Measurements from ENCODE around the gene FBXW7. TPM values are rescaled to one million over a fixed set of nuclear protein-coding genes. Genes with fewer than 3 reads are reported as not detected.
"Not testable (repeated sequence)": the region's sequence is repeated elsewhere in the genome, so short reads cannot be mapped to it uniquely, and the experiment has no call there.

Gene FBXW7, protein sequence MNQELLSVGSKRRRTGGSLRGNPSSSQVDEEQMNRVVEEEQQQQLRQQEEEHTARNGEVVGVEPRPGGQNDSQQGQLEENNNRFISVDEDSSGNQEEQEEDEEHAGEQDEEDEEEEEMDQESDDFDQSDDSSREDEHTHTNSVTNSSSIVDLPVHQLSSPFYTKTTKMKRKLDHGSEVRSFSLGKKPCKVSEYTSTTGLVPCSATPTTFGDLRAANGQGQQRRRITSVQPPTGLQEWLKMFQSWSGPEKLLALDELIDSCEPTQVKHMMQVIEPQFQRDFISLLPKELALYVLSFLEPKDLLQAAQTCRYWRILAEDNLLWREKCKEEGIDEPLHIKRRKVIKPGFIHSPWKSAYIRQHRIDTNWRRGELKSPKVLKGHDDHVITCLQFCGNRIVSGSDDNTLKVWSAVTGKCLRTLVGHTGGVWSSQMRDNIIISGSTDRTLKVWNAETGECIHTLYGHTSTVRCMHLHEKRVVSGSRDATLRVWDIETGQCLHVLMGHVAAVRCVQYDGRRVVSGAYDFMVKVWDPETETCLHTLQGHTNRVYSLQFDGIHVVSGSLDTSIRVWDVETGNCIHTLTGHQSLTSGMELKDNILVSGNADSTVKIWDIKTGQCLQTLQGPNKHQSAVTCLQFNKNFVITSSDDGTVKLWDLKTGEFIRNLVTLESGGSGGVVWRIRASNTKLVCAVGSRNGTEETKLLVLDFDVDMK
- 107 and 125 TPM in 2 replicates for total RNA-seq

DNA sequence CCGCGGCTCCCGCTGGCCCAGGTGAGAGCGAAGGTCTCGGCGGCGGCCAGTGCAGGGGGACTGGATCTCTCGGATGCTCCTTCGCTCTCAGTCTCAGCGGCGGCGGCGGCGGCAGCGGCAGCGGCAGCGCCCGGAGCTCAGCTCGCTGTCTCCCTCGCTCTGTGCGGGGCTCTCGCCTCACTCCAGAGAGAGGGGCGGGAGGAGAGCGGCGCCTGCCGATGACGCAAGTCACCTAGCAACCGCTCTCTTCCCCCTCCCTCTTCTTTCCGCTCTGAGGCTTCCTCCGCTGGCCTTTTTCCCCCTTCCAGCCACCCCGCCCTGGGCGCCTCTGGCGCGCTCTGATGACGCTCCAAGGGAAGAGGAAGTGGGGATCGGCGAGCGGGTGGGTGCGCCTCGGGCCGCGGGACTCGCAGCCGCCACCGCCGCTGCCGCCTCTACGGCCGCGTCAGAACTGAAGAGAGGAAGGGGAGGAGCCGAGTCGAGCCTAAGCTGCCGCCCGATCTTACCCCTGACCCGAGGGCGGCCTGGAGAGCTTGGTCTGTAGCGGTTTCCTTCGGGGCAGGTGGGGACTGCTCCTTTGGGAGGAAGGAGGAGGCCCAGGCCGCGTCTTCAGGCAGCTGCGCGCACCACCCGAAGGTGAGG, at the start of gene FBXW7:
Gene FBXW7, minus strand, starts transcription at position 190 of the 642 bp plus-strand sequence. CDS start 124,289 bp downstream, outside the sequence.
- peak; percentile 94 for DNase-seq (ENCODE audit: low read depth)

DNA sequence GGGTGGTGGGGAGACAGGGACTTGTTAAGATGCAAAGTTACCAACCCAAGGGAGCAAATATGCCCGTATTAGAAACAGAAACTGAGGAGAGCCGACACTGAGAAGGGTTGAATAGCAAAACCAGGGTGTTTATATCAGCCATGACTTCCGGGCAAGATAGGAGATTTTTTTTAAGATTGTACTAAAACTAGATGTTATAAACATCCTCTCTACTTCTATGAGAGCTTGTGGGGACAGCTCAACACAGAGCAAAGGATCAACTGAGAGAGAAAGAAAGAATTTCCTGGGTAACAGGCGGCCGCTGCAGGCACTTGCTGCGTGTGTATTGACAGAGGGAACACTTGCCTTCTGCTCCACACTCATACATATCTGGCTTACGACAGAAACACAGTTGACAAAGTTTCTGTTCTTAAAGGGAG, 49.1 kb upstream of the FBXW7 start:
- DNase-seq (ENCODE audit: low read depth) = no peak

DNA sequence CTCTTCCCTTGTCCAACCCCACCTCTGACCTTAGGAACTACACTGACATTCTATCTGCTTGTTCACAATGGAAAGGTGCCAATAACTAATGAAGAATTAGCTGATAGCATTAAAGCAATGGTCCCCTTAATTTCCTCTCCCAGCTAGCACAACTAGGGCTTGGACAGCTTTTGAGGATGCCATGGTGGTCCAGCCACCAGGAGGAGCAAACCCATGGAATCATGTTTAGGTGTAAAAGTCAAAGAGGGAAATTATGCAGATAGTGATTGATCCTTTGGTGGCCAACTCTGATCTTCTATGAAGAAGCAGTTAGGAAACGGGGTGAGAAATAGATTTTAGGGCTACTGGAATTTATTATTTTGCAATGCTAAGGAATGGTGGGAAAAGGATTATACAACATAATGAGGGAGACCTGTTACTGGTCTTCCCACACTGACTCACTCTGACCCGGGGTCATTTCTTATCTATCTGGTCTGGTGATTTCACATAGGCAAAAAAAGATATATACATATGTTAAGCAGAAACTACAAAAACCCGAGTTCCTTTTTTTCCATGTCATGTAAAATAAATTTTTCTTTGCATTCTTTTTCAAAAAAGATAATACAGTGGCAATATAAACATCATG, 45.8 kb upstream of the FBXW7 start:
- no peak for DNase-seq (ENCODE audit: low read depth)

DNA sequence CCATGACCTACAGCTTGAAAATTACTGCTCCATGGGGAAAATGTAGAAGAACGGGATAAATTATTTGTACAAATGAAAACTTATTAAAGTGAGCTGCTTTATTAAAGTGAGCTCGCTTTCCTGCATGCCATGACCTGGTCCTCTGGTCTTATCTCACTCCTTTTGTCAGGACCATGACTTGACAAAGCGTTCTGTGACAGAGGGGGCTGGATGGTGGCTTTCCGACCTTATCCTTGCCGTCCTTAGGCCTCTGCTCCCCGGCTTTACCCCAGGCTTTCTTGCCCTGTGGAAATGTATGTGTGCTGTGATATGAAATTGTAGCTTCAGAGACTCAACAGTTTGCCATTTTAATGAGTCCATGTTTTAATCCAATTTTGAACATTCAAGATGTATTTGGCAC, 44.0 kb upstream of the FBXW7 start:
- no peak for DNase-seq (ENCODE audit: low read depth)

DNA sequence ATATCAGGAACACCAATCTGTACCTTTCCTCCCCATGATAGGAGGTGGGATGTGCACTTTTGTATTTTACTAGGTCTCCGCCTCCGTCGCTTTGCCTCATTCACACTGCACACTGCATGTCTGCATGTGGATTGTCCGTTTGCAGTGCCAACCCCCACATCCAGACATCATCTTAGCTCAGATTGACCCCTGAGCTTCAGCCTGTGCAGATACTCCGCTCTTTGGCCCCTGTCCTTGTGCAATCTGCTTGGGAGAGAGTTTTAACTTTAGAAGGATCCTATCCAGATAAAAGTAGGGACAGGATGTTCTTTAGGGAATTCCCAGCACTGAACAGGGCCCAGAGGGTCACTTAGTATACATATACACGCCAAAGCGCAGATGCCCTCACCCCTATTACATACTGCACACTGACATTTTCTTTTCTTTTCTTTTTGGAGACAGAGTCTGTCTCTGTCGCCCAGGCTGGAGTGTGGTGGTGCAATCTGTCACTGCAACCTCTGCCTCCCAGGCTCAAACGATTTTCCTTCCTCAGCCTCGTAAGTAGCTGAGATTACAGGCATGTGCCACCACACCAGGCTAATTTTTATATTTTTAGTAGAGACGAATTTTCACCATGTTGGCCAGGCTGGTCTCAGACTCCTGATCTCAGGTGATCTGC, 43.3 kb upstream of the FBXW7 start:
- DNase-seq (ENCODE audit: low read depth) = no peak

DNA sequence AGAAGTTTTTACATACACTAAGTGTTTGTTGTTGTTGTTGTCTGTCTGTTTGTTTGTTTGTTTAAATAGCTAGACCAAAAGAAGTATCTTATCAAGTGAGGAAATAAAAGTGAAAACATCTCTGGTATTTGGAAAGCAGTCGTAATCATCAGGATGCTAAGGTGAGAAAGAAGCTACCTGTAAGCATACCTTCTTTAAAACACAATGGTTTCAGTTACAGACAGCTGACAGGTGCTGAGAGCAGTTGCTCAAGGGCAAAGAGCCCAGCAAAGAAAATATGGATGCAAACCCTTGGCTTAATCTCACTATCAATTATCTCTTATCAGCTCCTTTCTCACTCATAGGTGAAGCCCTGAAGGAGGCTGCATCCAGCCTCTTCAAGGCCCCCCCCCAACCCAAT, 42.8 kb upstream of the FBXW7 start:
- DNase-seq (ENCODE audit: low read depth) = no peak

DNA sequence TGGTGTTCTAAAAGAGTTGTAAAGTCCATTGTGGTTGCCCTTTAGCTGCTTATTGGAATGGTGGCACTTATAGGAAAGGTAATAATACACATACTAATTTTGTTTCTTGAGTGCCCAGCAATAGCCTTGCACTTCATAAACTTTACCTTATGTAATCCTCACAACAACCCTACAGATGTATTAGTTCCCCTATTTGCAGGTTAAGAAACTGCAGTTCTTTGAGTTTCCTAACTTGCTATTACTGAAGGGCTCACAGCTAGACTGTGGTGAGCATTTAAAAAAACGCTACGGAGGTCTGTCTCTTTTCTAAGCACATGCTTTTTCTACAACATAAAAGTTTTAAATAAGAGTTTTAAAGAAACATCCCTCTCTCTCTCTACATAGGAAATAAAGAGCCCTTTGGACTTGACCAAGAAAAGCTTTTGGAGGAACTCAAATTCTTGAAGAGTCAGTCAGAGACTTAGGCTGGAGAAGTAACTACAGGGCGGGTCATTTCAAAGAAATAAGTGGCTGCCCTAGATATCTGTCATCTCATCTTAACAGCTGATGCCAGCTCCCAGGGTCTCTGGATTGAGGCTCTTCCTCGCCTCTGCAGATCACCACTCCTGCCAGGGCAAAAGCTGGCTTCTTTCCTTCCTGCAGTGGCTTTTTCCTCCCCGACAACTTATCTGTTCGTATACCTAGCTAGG, 42.0 kb upstream of the FBXW7 start:
- no peak for DNase-seq (ENCODE audit: low read depth)

DNA sequence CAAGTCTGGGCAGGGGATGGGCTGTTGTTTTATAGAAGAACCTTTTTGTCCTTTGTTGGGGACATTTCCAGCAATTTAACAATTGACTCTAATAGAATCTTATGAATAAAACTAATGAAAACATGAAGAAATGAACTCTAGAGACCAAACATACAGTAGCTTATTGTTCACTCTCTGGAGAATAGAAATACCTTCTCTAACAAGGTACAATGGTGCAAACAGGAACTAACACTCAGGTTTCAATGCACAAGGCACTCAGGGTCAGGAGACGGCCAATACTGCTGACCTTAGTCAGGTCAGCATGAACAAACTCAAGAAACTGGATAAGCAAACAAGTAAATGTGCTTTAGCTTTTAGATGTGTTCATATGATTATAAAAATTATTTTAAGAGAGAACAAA, 39.6 kb upstream of the FBXW7 start:
- DNase-seq (ENCODE audit: low read depth) = no peak

DNA sequence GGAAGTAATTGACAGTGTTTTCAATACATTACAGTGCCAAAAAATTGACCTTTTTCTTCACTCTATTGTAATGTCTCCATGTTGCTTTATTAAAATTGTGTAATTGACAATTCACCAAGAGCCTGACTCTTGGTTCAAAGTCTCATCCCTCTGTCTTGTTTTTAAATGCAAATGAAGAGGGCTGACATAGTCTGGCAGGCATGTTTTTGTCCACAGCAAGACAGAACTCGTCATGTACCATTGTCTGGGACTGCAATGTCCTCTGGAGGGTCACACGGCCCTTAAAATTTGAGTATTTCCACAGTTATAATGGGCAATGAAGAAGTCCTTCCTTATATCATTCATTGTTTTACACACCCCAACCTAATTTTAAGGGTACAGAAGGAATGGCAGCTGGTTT, 38.0 kb upstream of the FBXW7 start:
- no peak for DNase-seq (ENCODE audit: low read depth)

DNA sequence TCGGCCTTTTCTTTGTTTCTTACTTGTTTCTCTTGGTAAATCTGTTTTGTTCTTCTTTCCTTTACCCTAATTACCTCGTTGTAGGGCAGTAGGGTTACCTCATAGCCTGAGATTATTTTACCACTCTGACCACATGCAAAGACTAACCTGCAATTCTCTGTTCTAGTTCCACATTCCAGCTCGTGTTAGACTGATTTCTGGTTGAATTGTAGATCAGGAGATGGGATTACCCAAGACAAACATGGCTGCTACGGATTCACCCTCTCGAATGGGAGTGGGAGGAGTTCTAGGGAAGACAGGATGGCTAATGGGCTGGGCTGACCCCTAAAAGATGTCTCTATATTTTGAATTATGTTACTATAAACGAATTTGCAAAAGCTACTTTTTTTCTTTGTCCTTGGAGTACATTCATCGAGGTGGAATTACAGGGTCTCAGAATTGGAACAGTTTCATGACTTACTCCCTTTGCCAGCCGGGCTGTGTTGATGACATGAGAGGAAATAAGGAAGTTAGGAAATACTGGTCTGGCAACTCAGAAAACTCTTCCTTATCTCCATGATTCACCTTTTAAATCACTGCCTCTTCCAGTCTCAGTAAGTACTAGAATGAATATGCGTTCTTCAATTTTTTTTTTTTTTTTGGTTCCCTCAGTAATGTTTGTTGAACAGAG, 36.7 kb upstream of the FBXW7 start:
- peak; percentile 28 for DNase-seq (ENCODE audit: low read depth)

DNA sequence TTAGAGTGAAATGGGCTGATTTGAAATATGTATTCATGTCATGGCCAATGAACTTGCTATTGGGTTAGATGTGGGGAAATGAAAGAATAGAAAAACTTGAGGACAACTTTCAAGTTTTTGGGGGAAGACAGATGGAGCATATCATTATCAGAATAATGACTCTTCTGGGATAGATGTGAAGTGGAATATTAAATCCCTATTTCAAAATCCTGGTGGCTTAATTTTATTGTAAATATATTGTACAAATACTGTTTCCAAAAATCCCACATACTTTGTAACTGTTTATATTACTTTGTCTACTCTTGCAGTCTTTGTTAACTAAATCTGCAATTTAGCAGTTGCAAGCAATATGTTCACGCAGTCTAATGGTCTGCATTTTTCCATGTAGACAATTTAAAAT, 35.9 kb upstream of the FBXW7 start:
- DNase-seq (ENCODE audit: low read depth) = no peak

DNA sequence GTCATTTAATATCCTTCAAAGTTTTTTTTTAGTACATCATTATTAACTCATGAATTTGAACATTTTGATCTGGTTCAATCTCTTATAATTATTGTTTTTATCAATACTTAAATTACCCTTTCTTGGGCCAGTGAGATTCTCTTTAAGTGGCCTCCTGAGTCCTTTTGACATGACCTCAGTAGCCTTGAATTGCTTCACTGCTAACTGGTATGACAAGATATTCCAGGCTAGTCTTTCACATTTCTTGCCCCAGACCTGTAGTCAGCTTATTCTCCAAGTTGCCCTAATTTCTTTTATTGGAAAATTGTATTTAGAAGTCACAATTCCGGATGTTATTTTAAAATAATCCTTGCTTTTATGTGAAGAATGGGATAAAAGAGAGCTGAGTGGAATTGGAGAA, 35.4 kb upstream of the FBXW7 start:
- no peak for DNase-seq (ENCODE audit: low read depth)

DNA sequence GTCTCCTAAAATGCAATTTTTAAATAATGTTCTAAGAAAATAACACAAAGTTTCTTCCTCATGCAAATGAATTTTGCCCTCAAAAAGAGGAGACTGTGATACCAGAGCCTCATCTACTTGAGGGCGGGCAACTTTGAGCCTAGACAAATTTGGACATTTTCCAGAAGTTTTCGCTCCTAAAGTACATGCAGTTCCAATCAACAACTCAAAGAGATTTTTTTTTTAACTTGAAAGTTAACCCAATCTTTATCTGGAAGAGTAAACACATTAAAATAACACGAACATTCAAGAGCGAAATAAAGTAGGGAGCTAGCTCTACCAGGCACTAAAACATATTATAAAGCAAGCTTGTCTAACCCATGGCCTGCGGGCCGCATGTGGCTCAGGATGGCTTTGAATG, 29.4 kb upstream of the FBXW7 start:
- DNase-seq (ENCODE audit: low read depth) = no peak

DNA sequence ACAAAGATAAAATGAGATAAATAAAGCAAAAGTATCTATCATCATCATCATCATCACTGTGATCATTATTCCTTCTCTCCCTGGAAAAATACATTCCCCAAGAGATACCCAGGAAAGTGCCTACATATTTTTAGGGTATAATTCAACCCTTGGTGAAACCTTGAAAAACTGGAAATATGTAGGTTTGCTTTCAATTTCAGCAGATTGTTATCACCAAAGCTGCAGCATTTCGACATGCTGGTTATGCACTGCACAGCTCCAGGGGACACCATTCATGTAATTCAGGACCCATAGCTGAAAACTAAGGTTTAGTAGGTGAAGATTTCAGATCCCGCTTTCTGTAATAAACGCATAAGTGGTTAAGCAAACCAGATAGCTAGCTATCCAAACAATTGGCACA, 28.4 kb upstream of the FBXW7 start:
- no peak for DNase-seq (ENCODE audit: low read depth)

DNA sequence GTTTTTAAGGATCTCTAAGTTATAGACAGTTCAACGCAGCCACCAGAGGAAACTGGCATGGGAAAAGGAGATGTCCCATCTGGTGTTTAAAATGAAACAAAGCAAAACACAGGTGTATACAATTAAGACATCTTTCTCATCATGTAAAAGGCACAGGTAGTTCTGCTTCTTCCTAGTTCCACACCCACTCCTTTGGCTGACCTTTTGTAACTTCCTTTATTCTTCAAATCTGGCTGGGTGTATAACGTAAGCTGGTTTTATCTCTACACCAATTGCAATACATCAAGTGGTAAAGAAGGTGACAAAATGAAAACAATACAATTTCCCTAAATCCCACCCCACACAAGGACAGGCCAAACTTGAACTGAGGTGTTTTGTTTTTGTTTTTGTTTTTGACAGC, 27.3 kb upstream of the FBXW7 start:
- DNase-seq (ENCODE audit: low read depth) = no peak

DNA sequence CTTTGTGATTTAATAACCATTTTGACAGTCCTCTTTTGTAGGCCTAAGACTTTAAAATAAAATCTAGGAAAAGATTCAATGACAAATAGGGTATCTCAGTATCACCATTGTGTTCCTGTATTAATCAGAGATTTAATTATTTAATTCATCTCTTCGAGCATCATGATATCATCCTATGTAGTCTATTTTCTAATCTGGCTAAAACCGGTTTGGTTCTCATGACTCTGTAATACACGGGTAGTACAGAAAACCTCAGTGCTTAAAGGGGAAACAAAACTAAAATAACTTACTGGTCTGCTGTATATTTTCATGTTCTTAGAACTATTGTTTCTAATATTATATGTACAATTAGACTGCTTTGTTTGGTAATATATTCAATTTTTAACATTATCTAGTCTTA, 23.7 kb upstream of the FBXW7 start:
- DNase-seq (ENCODE audit: low read depth) = no peak

DNA sequence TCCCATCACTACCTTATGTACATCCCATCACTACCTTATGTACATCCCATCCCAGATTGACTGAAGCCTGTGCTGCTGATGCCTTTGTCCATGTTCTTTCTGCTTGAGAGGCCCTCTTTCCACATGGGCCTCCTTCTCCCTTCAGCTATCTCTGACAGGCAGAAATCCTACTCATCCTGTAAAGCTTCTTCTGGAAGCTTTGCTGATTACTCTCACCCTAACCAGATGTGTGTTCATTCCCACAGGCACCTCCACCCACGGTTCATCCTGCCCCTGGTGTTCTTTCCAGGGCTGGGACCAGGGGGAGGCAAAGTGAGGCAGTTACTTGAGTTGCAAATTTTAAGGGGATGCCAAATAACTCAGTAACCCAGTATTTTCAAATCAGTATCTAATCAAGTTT, 22.5 kb upstream of the FBXW7 start:
- DNase-seq (ENCODE audit: low read depth) = no peak

DNA sequence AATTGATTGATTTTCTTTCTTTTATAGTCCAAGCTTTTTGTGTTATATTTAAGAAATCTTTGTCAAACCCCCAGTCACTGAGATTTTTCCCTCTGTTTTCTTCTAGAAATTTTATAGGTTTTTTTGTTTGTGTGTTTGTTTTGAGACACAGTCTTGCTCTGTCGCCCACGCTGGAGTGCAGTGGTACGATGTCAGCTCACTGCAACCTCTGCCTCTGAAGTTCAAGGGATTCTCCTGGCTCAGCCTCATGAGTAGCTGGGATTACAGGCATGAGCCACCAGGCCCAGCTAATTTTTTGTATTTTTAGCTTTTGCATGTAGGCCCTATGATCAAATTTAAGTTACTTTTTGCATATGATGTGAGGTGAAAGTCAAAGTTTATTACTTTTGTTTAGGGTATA, 20.9 kb upstream of the FBXW7 start:
- DNase-seq (ENCODE audit: low read depth) = no peak

DNA sequence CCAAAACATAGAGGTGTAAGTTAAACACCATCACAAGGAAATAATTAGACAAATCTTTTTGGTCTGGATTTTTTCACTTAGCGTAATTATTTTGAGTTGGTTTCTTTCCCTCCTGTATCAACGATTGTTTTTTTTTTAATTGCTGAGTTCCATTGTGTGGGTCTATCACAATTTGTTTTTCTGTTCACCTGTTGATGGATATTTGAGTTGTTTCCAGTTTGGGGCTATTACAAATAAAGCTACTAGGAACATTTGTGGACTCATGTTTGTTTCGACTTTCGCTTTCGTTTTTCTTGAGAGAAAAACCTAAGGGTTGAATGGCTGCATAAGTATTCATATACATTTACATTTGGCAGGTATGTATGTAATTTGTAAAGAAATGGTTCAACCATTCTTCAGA, 20.4 kb upstream of the FBXW7 start:
- DNase-seq (ENCODE audit: low read depth) = no peak

DNA sequence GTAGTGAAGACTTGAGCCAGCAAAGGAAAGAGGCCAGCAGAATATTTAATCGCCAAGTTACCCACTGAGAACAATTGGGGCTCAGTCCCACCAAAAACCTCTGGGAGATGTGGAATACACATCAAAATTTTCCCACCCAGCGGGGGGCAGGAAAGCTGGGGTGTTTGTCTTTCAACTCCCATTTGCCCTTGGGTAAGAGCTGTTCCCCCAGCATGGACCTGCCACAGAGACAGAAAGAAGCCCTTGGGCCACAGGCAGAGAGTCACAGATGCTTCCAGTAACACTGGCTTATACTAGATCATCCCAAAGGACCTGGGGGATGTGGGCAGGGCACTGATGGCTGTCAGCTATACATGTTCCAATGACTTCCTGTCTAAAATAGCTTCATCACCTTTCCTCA, 18.9 kb upstream of the FBXW7 start:
- no peak for DNase-seq (ENCODE audit: low read depth)

DNA sequence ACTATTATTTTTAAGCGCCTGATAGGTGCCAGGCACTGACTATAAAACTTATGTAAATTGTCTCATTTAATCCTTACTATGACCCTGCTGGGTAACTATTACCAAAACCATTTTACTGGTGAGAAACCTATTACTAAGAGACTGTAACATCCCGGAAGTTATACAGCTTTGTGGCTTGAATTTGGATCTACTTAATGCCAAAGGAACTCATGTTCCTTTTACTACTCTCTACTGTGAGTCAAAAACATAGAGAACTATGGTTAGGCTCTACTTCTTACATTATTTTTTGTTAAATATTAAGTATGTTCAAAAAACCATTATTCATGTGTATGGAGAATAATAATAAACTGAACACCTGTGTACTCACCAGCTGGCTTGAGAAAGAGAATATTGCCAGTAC, 14.8 kb upstream of the FBXW7 start:
- DNase-seq (ENCODE audit: low read depth) = not testable (repeated sequence)

Data from renal cortical epithelial cell (primary cell).